ENCODE data around the gene CDKN1C.

CDKN1C gene

GRCh38 chr11:2912498-2912897, 26.9 kb upstream of the CDKN1C start:
- H3F3A ChIP-seq (ENCODE audit: insufficient read depth) = 0 out of 2 replicates have a peak, but pooled peaks cover 3% of the 10 kb centered on the region
- no peaks in the 10 kb centered on the region for H3K36me3 ChIP-seq (ENCODE audit: low read length)
- no peaks in the 10 kb centered on the region for H4K20me1 ChIP-seq (ENCODE audit: low read depth, low read length)
- H3K9me3 ChIP-seq (ENCODE audit: insufficient read depth, low read length) = no peaks in the 10 kb centered on the region
- H3K4me3 ChIP-seq (ENCODE audit: insufficient read depth, low read length, poor library complexity, severe bottlenecking) = no peak overlapping the region
- no peak overlapping the region for H2AFZ ChIP-seq (ENCODE audit: low read depth, low read length, severe bottlenecking)
- no peaks in the 10 kb centered on the region for H3K9me2 ChIP-seq (replicated peaks; ENCODE audit: insufficient read depth, low read length)
- H3K79me2 ChIP-seq (ENCODE audit: insufficient read depth, low read length) = no peaks in the 10 kb centered on the region
- no peaks in the 10 kb centered on the region for H3K27me3 ChIP-seq (ENCODE audit: low read length)
- no peak overlapping the region for H3K27ac ChIP-seq (ENCODE audit: low read depth, low read length)
- no peak overlapping the region for H3K9ac ChIP-seq (ENCODE audit: low read length)
- no peak overlapping the region for H3K4me2 ChIP-seq (ENCODE audit: low read depth, low read length, poor library complexity, severe bottlenecking)
- no peak for TF ChIP-seq CTCF (IDR thresholded peaks at IDR 0.05; ENCODE audit: insufficient read depth, low read length, poor library complexity, severe bottlenecking)
- TF ChIP-seq EZH2phosphoT487 (conservative IDR thresholded peaks at IDR 0.05; ENCODE audit: low read length) = no peak

GRCh38 chr11:2911785-2912391, 26.3 kb upstream of the CDKN1C start:
- Histone ChIP-seq H3K27me3 (ENCODE audit: low read length) (no peaks in the 10 kb centered on the region), H3F3A (ENCODE audit: insufficient read depth) (0 out of 2 replicates have a peak, but pooled peaks cover 3% of the 10 kb centered on the region), H4K20me1 (ENCODE audit: low read depth, low read length) (no peaks in the 10 kb centered on the region), H3K79me2 (ENCODE audit: insufficient read depth, low read length) (no peaks in the 10 kb centered on the region), H3K9ac (ENCODE audit: low read length) (no peak overlapping the region), H3K9me2 (replicated peaks; ENCODE audit: insufficient read depth, low read length) (no peaks in the 10 kb centered on the region), H3K36me3 (ENCODE audit: low read length) (no peaks in the 10 kb centered on the region), H3K4me3 (ENCODE audit: insufficient read depth, low read length, poor library complexity, severe bottlenecking) (no peak overlapping the region), H3K27ac (ENCODE audit: low read depth, low read length) (no peak overlapping the region), H2AFZ (ENCODE audit: low read depth, low read length, severe bottlenecking) (no peak overlapping the region), H3K9me3 (ENCODE audit: insufficient read depth, low read length) (no peaks in the 10 kb centered on the region), H3K4me2 (ENCODE audit: low read depth, low read length, poor library complexity, severe bottlenecking) (no peak overlapping the region)
- TF ChIP-seq CTCF (IDR thresholded peaks at IDR 0.05; ENCODE audit: insufficient read depth, low read length, poor library complexity, severe bottlenecking) (no peak), EZH2phosphoT487 (conservative IDR thresholded peaks at IDR 0.05; ENCODE audit: low read length) (no peak)

GRCh38 chr11:2911088-2911784, 25.7 kb upstream of the CDKN1C start:
- H3F3A ChIP-seq (ENCODE audit: insufficient read depth) = 0 out of 2 replicates have a peak, but pooled peaks cover 3% of the 10 kb centered on the region
- H3K9ac ChIP-seq (ENCODE audit: low read length) = no peak overlapping the region
- H3K4me3 ChIP-seq (ENCODE audit: insufficient read depth, low read length, poor library complexity, severe bottlenecking) = no peak overlapping the region
- no peak overlapping the region for H3K27ac ChIP-seq (ENCODE audit: low read depth, low read length)
- H2AFZ ChIP-seq (ENCODE audit: low read depth, low read length, severe bottlenecking) = no peak overlapping the region
- H3K9me3 ChIP-seq (ENCODE audit: insufficient read depth, low read length) = no peaks in the 10 kb centered on the region
- H4K20me1 ChIP-seq (ENCODE audit: low read depth, low read length) = no peaks in the 10 kb centered on the region
- no peak for TF ChIP-seq CTCF (IDR thresholded peaks at IDR 0.05; ENCODE audit: insufficient read depth, low read length, poor library complexity, severe bottlenecking)
- no peak for TF ChIP-seq EZH2phosphoT487 (conservative IDR thresholded peaks at IDR 0.05; ENCODE audit: low read length)
- H3K9me2 ChIP-seq (replicated peaks; ENCODE audit: insufficient read depth, low read length) = no peaks in the 10 kb centered on the region
- no peaks in the 10 kb centered on the region for H3K36me3 ChIP-seq (ENCODE audit: low read length)
- H3K4me2 ChIP-seq (ENCODE audit: low read depth, low read length, poor library complexity, severe bottlenecking) = no peak overlapping the region
- no peaks in the 10 kb centered on the region for H3K79me2 ChIP-seq (ENCODE audit: insufficient read depth, low read length)
- H3K27me3 ChIP-seq (ENCODE audit: low read length) = no peaks in the 10 kb centered on the region
